Astrocyte of the cerebellum (primary cell): ENCODE results near the gene IL21.

Experiments used
- DNase-seq: peaks from one replicate; pipeline ENCODE4 v3.0.0-alpha.2; 2011; ENCODE audit warnings: low read depth
- H3K4me3 ChIP-seq: 2 replicates; pipeline ENCODE4 v1.5.1; 2011; ENCODE audit warnings: mild to moderate bottlenecking, low read depth, low read length, moderate library complexity
- in situ Hi-C: cut with HindIII; loops from 2 replicates; pipeline ENCODE4 v1.10.0; 2017; ENCODE audit warnings: low sequenced_read_pairs
- TF ChIP-seq, protein P1 (sequence below): IDR thresholded peaks from 2 replicates; pipeline ENCODE4 v1.5.1; 2012; ENCODE audit warnings: low read length, low read depth, moderate library complexity, mild to moderate bottlenecking; ENCODE audit errors: missing control alignments

The IL21 gene

DNA sequence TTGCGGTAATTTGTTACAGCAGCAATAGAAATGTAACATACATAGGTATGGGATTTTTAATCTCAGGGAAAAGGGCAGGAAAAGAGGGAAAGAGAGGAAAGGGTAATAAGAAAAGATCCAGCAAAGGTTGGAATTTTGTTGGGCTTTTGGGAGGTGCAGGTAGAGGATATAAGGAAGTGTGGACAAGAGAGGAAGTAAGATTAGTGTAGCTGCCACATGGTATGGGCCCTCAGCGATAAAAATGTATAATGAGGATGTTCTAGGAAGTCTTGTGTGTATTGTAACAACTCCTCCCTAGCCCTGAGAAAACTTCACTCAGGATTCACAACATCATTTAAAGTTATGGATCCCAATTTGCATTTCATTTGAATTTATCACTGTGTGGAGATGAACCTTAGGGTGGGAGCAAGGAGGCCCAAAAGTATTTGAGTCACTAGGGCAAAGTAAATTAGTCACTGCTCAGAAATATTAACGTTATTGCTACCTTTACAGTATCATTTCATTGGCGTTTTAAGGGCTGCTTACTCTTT, 2.8 kb upstream of the IL21 start:
- no peak for DNase-seq
- TF ChIP-seq, protein P1, sequence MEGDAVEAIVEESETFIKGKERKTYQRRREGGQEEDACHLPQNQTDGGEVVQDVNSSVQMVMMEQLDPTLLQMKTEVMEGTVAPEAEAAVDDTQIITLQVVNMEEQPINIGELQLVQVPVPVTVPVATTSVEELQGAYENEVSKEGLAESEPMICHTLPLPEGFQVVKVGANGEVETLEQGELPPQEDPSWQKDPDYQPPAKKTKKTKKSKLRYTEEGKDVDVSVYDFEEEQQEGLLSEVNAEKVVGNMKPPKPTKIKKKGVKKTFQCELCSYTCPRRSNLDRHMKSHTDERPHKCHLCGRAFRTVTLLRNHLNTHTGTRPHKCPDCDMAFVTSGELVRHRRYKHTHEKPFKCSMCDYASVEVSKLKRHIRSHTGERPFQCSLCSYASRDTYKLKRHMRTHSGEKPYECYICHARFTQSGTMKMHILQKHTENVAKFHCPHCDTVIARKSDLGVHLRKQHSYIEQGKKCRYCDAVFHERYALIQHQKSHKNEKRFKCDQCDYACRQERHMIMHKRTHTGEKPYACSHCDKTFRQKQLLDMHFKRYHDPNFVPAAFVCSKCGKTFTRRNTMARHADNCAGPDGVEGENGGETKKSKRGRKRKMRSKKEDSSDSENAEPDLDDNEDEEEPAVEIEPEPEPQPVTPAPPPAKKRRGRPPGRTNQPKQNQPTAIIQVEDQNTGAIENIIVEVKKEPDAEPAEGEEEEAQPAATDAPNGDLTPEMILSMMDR, result no peak
- in situ Hi-C loops, result no loop called here
- no peak overlapping the region for H3K4me3 ChIP-seq

DNA sequence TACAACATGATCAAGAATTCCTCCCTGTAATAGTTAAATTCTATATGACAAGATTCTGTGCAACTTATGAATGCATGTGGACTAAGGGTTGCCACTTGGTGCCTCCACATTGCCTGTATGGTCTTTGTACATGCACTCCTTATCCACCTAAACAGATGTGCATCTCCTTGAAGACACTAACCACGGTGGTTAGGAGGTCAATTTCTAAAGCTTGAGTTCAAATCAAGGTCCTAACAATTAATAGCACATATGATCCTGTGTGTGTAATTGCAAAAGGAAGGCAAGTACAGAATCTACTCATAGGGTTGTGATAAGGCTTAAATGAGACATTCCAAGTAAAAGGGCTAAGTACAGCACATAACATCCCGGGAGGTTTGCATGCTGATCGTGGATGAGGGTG, 1.5 kb upstream of the IL21 start:
- in situ Hi-C loops, result no loop called here
- TF ChIP-seq, protein P1, result no peak
- no peak for DNase-seq
- H3K4me3 ChIP-seq, result no peak overlapping the region

DNA sequence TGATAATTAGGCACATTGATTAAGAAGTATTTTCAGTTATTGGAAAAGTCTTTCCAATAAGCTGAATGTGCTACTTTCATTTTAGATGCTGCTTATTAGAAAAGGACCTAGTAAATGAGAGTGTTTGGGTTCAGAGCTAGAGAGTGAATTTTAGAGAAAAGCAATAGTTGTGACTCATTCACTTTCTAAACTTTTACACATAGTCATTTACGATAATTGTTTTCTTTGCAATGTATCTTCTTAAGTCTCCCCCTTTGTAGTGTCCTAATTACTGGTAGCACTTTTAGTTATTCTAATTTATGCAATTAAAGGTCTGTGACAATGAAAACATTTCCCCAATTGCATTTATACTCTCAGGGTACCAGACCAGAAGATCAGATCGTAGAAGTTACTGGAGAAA, 1.3 kb downstream of the IL21 start:
- TF ChIP-seq, protein P1, result no peak
- in situ Hi-C loops, result no loop called here

DNA sequence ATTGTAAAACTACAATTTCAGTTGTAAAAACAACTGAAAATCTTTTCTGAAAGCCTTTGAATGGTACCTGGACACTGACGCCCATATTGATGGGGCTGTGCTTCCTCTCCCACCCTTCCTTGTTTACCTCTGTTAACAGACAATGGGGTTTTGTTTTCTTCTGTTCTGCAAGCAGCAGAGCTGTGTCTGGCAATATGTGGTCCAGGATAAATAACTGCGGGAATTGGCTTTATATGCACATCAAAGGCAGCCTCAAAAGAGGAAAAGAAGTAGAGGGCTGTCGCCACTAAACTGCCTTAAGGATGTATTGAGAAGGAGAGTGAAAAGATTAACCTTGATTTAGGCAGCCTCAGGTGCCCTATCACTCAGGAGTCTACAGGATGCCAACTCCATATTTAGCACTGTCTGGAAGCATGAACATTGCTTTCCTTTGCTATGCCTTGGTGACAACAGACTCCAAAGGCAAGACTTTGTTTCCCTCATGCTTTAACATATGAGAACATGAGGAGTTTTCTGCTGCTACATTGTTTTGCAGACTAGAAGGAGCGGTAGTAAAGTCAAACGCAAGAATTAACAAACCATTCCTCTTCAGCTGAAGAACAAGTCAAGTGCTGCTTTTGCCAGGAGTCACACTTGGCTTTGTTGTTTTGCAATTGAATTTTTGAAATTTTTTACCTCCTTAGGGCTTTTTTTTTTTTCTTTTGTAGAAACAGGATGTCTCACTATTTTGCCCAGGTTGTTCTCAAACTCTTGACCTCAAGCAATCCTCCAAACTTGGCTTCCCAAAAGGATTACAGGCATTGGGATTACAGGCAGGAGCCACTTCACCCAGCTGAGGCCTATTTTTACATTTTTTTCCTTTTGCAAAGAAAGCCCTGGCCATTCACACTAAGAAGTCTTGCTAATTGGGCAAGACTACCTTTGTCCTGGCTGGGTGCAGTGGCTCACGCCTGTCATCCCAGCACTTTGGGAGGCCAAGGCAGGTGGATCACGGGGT, 3.0 kb downstream of the IL21 start:
- H3K4me3 ChIP-seq, result no peak overlapping the region
- TF ChIP-seq, protein P1, result no peak
- in situ Hi-C loops, result no loop called here
- DNase-seq, result no peak

More for the DNA sequence above, 1.3 kb downstream of the IL21 start:
- H3K4me3 ChIP-seq, result no peak overlapping the region
- DNase-seq, result no peak

DNA sequence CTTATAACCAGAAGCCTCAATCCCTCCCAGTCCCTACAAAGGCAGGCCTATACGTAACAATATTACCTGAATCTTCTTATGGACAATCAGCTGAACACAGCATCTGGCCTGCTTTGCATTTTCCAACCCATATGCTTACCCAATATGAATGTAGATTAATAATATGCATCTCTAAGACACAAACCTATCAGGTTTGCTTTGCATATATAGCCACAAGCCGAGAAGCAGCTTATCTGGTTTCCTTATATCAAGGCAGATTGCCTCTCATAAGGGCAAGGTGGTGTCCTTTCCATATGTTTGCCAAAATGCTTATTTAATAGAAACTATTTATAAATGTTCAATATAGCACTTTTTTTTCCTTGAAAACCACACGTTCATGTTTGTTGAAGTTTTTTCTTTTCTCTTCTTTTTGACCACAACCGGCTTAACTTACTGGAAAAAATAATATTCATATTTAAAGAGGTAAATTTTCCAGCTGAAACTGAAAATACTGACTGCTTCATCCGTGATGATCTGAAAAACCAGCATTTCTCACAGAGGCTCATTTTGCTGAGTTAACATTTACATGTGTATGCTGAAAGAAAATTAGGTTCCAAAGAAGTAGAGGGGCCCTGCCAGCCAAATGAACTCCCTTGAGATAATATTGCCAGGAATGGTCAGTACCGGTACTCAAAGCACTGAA, 3.8 kb downstream of the IL21 start:
- no peak for DNase-seq
- in situ Hi-C loops, result no loop called here
- H3K4me3 ChIP-seq, result no peak overlapping the region
- TF ChIP-seq, protein P1, result no peak

DNA sequence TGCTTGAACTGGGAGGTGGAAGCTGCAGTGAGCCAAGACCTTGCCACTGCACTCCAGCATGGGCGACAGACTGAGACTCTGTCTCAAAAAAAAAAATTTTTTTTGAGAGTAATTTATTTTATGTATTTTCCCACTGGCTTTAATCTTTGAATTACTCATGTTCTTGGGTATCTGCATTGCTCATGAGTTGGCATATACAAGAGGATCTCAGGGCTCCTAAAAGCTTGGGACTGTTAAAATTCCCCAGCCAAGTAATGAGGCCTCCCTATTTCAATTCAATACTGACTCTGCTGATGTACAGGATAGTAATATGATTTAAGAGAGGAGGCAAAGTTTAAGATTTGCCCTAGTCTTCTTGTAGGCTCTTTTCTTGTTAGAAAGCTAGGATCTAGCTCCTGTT, 6.2 kb downstream of the IL21 start:
- H3K4me3 ChIP-seq, result no peak overlapping the region
- TF ChIP-seq, protein P1, result no peak
- in situ Hi-C loops, result no loop called here
- no peak for DNase-seq
